Activated T-cell treated with anti-CD3 and anti-CD28 coated beads, Interleukin-2, amount 50 U/mL, for 24 hours (primary cell): ENCODE results near the gene LGALS7B.
"Not testable (repeated sequence)": the region's sequence is repeated elsewhere in the genome, so short reads cannot be mapped to it uniquely, and the experiment has no call there.

Experiments used
- DNase-seq: peaks from one replicate; pipeline ENCODE4 v3.0.0-alpha.2; 2020
- H3K27ac Mint-ChIP-seq: 2 replicates; pipeline ENCODE4 v1.8.0; 2020; ENCODE audit warnings: mild to moderate bottlenecking, mixed read lengths
- H3K27me3 Mint-ChIP-seq: 2 replicates; pipeline ENCODE4 v1.8.0; 2020; ENCODE audit warnings: mixed read lengths
- H3K36me3 Mint-ChIP-seq: 2 replicates; pipeline ENCODE4 v1.8.0; 2020; ENCODE audit warnings: low read depth, mixed read lengths
- H3K4me1 Mint-ChIP-seq: 2 replicates; pipeline ENCODE4 v1.8.0; 2020; ENCODE audit warnings: low read depth, mixed read lengths
- H3K4me3 Mint-ChIP-seq: 2 replicates; pipeline ENCODE4 v1.8.0; 2020; ENCODE audit warnings: mild to moderate bottlenecking, moderate library complexity, mixed read lengths
- H3K9me3 Mint-ChIP-seq: 2 replicates; pipeline ENCODE4 v1.8.0; 2020; ENCODE audit warnings: mixed read lengths

Gene LGALS7B

DNA sequence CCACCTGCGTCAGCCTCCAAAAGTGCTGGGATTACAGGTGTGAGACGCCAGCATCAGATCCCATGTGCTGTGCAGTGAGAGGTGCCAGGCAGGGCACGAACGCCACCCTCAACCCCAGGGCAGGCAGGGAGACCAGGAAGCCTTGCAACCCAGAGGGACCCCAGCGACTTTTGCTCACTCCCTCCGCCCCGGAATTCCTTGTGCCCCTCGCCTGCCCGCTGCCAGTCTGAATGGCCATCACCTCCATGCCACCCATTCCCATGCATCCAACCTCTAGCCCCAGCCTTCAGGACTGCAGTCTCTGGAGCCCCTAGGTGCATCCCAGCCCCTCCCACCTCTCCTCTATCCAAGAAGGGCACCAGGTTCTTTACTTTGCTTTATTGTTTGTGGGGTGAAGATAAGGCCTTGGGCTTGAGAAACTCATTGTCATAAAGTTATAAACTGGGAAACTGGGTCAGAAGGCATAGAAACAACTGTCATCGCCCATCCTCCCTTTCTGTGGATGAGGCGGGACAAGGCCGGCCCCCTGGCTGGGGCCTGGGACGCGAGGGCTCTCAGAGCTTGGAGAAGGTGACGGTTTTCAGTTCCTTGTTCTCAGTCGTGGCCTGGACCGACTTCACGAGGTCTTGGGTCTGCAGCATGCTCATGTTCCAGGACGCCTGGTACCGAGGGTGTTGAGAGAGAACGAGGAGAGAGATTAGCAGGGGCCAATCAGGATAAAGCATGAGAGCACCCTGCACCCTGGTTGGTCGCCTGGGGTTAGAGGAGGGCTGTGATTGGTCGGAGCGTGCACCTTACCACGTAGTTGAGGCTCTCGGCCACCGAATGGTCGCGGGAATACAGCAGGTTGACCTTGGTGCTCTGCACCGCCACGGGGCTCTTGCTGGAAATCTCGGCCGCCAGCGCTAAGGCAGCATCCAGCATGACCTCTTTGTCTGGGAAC, 26.3 kb downstream of the LGALS7B start:
- Mint-ChIP-seq H3K4me3 (no peak overlapping the region), H3K27ac (no peak overlapping the region), H3K27me3 (no peaks in the 10 kb centered on the region), H3K36me3 (peaks cover 35% of the 10 kb centered on the region), H3K4me1 (peaks cover 3% of the 10 kb centered on the region), H3K9me3 (no peaks in the 10 kb centered on the region)
- DNase-seq, result no peak

DNA sequence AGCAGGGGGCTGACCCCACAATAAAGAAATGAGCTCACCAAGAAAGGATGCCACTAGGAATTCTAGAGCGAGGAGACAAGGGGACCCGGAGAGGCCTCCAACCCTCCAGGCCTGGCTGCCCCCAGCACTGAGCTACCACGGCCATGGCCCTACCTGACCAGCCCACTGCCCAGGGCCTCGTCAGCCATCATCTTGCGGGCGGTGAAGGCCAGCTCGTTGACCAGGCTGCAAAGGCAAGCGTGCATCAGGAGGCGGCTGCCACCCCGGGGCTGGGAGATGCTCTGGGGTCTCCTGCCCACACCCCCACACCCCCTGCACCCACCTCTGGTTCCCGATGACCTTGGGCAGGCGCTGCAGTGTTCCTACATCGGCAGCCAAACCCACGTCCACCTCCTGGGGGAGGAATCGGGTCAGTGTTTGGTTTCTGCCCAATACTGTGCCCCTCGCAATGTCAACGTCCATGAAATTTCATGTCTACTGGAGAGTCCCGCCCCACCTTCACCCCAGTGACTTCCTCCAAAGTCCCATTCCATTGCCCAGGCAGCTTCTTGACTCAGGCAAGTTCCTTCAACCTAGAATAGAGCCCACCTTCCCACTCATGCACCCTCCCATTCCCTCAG, 27.2 kb downstream of the LGALS7B start:
- H3K9me3 Mint-ChIP-seq, result no peaks in the 10 kb centered on the region
- no peak for DNase-seq
- peak overlapping the region; percentile 64 for H3K27ac Mint-ChIP-seq
- H3K4me3 Mint-ChIP-seq, result no peak overlapping the region
- peaks cover 43% of the 10 kb centered on the region for H3K36me3 Mint-ChIP-seq
- peaks cover 3% of the 10 kb centered on the region for H3K4me1 Mint-ChIP-seq
- H3K27me3 Mint-ChIP-seq, result no peaks in the 10 kb centered on the region

DNA sequence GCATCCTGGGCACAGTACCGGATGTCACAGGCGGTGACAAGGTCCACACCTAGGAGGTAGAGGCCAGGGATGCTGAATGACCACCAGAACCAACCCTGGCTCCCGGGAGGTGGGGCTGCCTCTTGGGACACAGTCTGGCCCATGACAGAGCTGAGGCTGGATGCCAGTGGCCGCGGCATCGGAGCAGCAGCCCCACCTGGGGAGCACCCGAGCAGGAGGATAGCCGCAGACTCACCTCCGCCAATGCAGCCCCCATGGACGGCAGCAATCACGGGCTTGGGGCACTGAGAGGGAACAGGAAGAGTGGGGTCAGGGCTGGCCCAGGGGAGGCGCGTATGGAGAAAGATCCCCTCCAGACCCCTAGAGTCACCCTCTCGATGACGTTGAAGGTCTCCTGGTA, 28.1 kb downstream of the LGALS7B start:
- H3K36me3 Mint-ChIP-seq, result peaks cover 47% of the 10 kb centered on the region
- H3K27ac Mint-ChIP-seq, result no peak overlapping the region
- H3K4me3 Mint-ChIP-seq, result no peak overlapping the region
- H3K4me1 Mint-ChIP-seq, result peaks cover 3% of the 10 kb centered on the region
- no peaks in the 10 kb centered on the region for H3K9me3 Mint-ChIP-seq
- DNase-seq, result no peak
- H3K27me3 Mint-ChIP-seq, result no peaks in the 10 kb centered on the region

DNA sequence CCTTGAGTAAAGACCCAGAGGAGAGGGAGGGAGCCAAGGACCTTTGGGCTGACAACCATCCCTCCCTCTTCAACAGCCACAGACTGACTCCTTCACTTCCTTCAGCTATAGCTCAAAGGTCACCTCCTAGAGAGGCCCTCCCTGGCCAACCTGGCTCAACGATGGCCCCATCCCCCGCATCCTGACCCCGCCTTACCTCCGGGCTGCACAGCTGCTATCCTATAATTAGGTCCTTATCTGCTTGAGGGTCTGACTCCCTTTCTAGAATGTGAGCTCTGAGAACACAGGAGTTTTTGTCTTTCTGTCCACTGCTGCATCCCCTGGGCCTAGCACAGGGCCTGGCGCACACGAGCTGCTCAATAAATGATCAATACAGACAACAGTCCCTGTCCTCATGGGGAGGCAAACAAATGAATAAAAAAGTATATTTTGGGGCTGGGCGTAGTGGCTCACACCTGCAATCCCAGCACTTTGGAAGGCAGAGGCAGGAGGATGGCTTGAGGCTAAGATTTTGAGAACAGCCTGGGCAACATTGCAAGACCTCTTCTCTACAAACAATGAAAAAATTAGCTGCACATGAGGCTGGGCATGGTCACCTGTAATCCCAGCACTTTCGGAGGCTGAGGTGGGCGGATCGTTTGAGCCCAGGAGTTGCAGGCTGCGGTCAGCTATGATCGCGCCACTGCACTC, 30.4 kb downstream of the LGALS7B start:
- H3K9me3 Mint-ChIP-seq, result no peaks in the 10 kb centered on the region
- peaks cover 3% of the 10 kb centered on the region for H3K4me1 Mint-ChIP-seq
- peak overlapping the region; percentile 22 for H3K27ac Mint-ChIP-seq
- H3K27me3 Mint-ChIP-seq, result no peaks in the 10 kb centered on the region
- no peak overlapping the region for H3K4me3 Mint-ChIP-seq
- DNase-seq, result no peak
- peaks cover 70% of the 10 kb centered on the region for H3K36me3 Mint-ChIP-seq

DNA sequence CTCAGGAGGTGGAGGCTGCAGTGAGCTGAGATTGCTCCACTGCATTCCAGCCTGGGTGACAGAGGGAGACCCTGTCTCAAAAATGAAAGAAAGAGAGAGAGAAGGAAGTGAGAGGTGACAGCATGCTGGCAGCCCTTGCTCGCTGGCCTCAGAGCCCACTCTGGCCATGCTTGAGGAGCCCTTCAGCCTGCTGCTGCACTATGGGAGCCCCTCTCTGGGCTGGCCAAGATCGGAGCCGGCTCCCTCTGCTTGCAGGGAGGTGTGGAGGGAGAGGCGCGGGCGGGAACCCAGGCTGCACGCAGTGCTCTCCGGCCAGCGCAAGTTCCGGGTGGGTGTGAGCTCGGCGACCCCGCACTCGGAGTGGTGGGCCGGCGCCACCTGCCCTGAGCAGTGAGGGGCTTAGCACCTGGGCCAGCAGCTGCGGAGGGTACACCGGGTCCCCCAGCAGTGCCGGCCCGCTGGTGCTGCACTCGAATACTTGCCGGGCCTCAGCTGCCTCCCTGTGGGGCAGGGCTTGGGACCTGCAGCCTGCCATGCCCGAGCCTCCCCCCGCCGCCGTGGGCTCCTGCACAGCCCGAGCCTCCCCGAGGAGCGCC, 32.3 kb downstream of the LGALS7B start:
- not testable (repeated sequence) for DNase-seq, H3K27me3 Mint-ChIP-seq, H3K9me3 Mint-ChIP-seq, H3K4me3 Mint-ChIP-seq
- H3K4me1 Mint-ChIP-seq, result peaks cover 10% of the 10 kb centered on the region
- peaks cover 71% of the 10 kb centered on the region for H3K36me3 Mint-ChIP-seq
- peak overlapping the region; percentile 22 for H3K27ac Mint-ChIP-seq

DNA sequence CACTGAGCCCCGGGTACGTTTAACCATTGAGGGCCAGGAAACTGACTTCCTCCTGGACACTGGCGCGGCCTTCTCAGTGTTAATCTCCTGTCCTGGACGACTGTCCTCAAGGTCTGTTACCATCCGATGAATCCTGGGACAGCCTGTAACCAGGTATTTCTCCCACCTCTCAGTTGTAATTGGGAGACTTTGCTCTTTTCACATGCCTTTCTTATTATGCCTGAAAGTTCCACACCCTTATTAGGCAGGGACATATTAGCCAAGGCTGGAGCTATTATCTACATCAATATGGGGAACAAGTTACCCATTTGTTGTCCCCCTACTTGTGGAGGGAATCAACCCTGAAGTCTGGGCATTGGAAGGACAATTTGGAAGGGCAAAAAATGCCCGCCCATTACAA, 36.9 kb downstream of the LGALS7B start:
- not testable (repeated sequence) for DNase-seq, H3K27me3 Mint-ChIP-seq, H3K27ac Mint-ChIP-seq, H3K4me3 Mint-ChIP-seq, H3K9me3 Mint-ChIP-seq
- peaks cover 78% of the 10 kb centered on the region for H3K36me3 Mint-ChIP-seq
- H3K4me1 Mint-ChIP-seq, result peaks cover 33% of the 10 kb centered on the region

DNA sequence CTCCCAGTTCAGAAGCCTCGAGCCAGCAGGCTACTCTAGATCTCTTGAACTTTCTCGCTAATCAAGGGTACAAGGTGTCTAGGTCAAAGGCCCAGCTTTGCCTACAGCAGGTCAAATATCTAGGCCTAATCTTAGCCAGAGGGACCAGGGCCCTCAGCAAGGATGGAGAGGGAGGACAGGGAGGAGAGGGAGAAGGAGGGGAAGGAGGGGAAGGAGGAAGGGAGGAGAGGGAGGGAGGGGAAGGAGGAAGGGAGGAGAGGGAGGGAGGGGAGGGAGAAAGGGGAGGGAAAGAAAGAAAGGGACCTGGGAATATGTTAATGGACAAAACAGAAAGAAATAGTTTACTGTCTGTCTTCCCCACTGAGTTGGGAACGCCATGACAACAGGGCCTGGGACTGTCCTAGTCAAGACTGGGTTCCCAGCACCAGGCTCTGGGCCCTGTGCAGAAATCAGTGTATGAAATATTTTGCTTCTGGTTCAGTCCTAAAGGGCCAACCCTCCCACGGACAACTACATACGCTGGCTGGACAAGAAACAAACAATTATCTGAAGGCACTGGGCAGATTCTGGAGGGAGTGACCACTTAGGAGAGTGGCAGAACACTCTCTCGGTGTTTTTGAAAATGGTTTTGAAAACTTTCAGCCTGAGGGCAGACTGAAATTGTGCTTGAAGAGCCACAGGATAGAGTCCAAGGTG, 38.0 kb downstream of the LGALS7B start:
- Mint-ChIP-seq H3K9me3 (no peaks in the 10 kb centered on the region), H3K4me3 (no peak overlapping the region), H3K36me3 (peaks cover 81% of the 10 kb centered on the region), H3K27ac (peak overlapping the region; percentile 16), H3K27me3 (no peaks in the 10 kb centered on the region), H3K4me1 (peaks cover 41% of the 10 kb centered on the region)
- no peak for DNase-seq

DNA sequence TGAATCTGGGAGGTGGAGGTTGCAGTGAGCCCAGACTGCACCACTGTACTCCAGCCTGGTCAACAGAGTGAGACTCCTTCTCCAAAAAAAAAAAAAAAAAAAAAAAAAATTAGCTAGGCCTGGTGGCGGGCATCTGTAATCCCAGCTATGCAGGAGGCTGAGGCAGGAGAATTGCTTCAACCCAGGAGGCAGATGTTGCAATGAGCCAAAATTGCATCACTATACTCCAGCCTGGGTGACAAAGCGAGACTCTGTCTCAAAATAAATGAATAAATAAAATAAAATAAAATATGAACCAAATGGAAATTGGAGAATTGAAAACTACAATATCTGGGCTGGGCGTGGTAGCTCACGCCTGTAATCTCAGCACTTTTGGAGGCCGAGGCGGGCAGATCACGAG, 40.2 kb downstream of the LGALS7B start:
- not testable (repeated sequence) for H3K27ac Mint-ChIP-seq, H3K9me3 Mint-ChIP-seq, H3K27me3 Mint-ChIP-seq, DNase-seq, H3K4me3 Mint-ChIP-seq
- H3K4me1 Mint-ChIP-seq, result peaks cover 45% of the 10 kb centered on the region
- H3K36me3 Mint-ChIP-seq, result peaks cover 60% of the 10 kb centered on the region

DNA sequence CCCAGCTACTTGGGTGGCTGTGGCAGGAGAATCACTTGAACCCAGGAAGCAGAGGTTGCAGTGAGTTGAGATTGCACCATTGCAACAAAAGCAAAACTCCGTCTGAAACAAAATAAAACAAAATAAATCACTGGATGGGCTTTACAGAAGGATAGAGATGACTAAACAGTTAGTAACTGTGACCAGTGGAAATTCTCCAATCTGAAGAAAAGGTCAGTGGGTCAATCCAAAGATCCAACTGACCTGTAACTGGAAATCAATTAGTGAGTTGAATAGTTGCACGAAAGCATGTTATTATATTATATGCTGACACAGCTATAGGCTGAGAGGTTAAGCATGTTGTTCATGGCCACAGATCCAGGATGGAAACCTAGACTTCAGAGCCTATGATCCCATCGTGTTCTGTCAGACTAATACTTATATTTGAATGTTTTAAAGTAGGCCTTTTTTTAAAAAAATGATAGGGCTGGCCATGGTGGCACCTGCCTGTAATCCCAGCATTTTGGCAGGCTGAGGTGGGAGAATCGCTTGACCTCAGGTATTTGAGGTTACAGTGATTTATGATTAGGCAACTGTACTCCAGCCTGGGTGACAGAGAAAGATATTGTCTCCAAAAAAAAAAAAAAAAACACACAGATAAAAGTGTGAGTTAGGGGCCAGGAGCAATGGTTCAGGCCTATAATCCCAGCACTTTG, 41.2 kb downstream of the LGALS7B start:
- no peak for DNase-seq
- H3K27ac Mint-ChIP-seq, result peak overlapping the region; percentile 95
- peaks cover 56% of the 10 kb centered on the region for H3K36me3 Mint-ChIP-seq
- H3K4me1 Mint-ChIP-seq, result peaks cover 40% of the 10 kb centered on the region
- H3K4me3 Mint-ChIP-seq, result peak overlapping the region; percentile 83
- no peaks in the 10 kb centered on the region for H3K9me3 Mint-ChIP-seq
- H3K27me3 Mint-ChIP-seq, result no peaks in the 10 kb centered on the region

DNA sequence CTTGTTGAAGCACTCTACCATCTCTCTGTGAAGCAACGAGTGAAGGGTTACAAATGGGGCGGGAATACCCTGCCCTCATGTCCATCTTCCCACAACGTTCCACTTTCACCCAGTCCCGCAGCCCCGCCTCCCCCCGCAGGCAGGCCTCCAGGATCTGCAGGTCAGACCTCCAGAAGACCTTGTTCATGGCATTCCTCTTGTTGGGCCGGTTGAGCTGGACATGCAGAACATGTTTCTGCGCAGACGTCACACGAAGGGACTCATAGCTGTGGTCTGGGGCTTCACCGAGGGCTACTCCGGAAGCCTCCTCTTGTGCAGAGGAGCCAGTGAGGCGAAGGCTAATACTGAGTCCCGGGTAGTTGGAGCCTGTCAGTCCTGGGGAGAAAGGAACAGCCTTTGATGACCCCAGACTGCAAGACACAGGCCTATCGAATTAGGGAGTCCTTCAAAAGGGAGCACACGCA, 42.2 kb downstream of the LGALS7B start:
- peak overlapping the region; percentile 95 for H3K27ac Mint-ChIP-seq
- H3K4me3 Mint-ChIP-seq, result peak overlapping the region; percentile 83
- H3K27me3 Mint-ChIP-seq, result no peaks in the 10 kb centered on the region
- peaks cover 38% of the 10 kb centered on the region for H3K4me1 Mint-ChIP-seq
- H3K36me3 Mint-ChIP-seq, result peaks cover 59% of the 10 kb centered on the region
- DNase-seq, result no peak
- H3K9me3 Mint-ChIP-seq, result no peaks in the 10 kb centered on the region

DNA sequence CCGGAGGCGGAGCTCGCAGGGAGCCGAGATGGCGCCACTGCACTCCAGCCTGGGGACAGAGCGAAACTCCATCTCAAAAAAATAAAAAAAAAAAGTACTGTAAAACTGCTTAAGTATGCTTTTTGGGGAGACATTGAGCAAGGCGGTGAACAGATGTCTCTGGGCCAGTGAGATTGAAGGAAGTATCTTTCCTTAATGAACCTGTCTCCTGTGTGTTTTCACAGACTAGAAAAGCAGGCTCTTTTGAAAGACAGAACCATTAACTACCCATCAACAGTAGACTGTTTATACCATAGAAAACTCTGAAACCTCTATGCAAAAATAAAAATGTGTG, 44.1 kb downstream of the LGALS7B start:
- Mint-ChIP-seq H3K9me3 (no peaks in the 10 kb centered on the region), H3K4me1 (peaks cover 37% of the 10 kb centered on the region), H3K36me3 (peaks cover 63% of the 10 kb centered on the region), H3K27me3 (no peaks in the 10 kb centered on the region), H3K27ac (peak overlapping the region; percentile 63), H3K4me3 (no peak overlapping the region)
- DNase-seq, result no peak

DNA sequence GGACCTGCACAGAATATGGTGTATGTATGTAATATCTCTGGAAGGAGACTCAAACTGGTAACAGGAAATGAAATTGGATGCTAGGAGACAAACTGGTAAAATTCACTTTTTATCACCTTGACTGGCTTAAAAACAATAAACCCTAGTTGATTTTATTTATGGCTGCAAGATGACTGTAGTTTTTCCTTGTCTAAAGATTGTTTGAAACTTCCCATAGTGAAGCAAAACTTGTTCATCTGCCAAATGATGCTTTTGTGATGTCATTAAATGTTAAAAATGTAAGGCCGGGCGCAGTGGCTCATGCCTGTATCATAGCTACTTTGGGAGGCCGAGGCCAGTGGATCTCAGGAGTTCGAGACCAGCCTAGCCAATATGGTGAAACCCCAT, 45.1 kb downstream of the LGALS7B start:
- peaks cover 69% of the 10 kb centered on the region for H3K36me3 Mint-ChIP-seq
- no peaks in the 10 kb centered on the region for H3K9me3 Mint-ChIP-seq
- peaks cover 45% of the 10 kb centered on the region for H3K4me1 Mint-ChIP-seq
- no peak overlapping the region for H3K4me3 Mint-ChIP-seq
- H3K27me3 Mint-ChIP-seq, result no peaks in the 10 kb centered on the region
- H3K27ac Mint-ChIP-seq, result peak overlapping the region; percentile 61
- no peak for DNase-seq

DNA sequence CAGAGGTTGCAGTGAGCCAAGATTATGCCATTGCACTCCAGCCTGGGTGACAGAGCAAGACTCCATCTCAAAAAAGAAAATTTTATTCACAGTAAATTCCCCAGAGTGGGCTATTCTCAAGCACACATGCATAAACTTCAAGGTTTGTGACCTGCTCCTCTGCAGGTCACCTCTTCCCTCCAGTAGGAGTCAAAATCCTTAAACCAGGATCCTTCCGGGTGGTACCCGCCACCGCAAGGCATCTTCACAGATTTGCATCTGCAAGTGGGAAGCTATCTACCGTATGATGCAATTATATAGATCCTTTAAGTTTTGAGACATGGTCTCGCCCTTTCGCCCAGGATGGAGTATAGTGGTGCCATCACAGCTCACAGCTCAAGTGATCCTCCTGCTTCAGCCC, 45.6 kb downstream of the LGALS7B start:
- Mint-ChIP-seq H3K4me1 (peaks cover 50% of the 10 kb centered on the region), H3K36me3 (peaks cover 71% of the 10 kb centered on the region), H3K27ac (peak overlapping the region; percentile 60), H3K9me3 (no peaks in the 10 kb centered on the region), H3K4me3 (no peak overlapping the region), H3K27me3 (no peaks in the 10 kb centered on the region)
- no peak for DNase-seq
